Panc1 (cell line): ENCODE results near the gene GAL3ST2.

Experiments used
- CTCF ChIP-seq: fragments of 450-650 bp; IDR thresholded peaks from 2 replicates; pipeline ENCODE4 v1.5.1; 2017; ENCODE audit warnings: mild to moderate bottlenecking
- POLR2AphosphoS5 ChIP-seq: IDR thresholded peaks from 2 replicates; pipeline ENCODE4 v1.6.1; 2012; ENCODE audit warnings: mild to moderate bottlenecking, low read depth, low read length, moderate library complexity
- REST ChIP-seq, 2 experiments: IDR thresholded peaks; 2 replicates each; pipeline ENCODE4 v1.6.1; 2011 to 2012; ENCODE audit warnings: low read depth in 2 of 2, control low read depth in 1 of 2, low read length in 1 of 2, mild to moderate bottlenecking in 1 of 2, moderate library complexity in 1 of 2; ENCODE audit not compliant: insufficient read depth in 1 of 2
- SIN3A ChIP-seq: IDR thresholded peaks from 2 replicates; pipeline ENCODE4 v1.6.1; 2012; ENCODE audit warnings: low read depth, mild to moderate bottlenecking, low read length, moderate library complexity, borderline replicate concordance; ENCODE audit not compliant: insufficient read depth
- TCF7L2 ChIP-seq: IDR thresholded peaks from 2 replicates; pipeline ENCODE4 v1.6.1; 2011; ENCODE audit warnings: mild to moderate bottlenecking, low read depth, low read length, inconsistent platforms

DNA sequence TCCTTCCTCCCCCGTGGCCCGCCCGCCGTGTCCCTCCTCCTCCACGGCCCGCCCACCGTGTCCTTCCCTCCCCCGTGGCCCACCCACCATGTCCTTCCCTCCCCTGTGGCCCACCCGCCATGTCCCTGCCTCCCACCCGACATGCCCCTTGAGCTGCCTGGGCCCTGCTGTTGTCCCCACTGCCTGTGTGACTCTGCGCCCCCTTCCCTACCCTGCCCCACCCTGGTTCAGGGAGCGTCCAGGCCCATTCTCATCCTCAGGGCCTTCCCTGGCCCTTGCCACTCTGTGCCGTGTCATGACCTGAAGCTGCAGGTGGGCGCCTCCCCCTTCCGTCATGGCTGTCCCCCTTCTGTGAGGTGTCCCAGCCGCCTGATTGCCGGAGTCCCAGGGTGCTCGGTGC lies 21.5 kb upstream of the GAL3ST2 start:
- no peak for TF ChIP-seq CTCF
- no peak for TF ChIP-seq SIN3A
- TF ChIP-seq REST (IDR thresholded peaks at IDR 0.05; ENCODE audit: insufficient read depth in 1 of 2, low read depth in 2 of 2, low read length in 1 of 2): no peak
- TF ChIP-seq POLR2AphosphoS5: no peak
- TF ChIP-seq TCF7L2: no peak
